Left kidney (tissue), 2 donors: Measurements from ENCODE around the gene OR7A5. TPM values are rescaled to one million over a fixed set of nuclear protein-coding genes. Genes with fewer than 3 reads are reported as not detected.
"Not testable (repeated sequence)": the region's sequence is repeated elsewhere in the genome, so short reads cannot be mapped to it uniquely, and the experiment has no call there.

Experiments used
- DNase-seq: peaks from one replicate; pipeline ENCODE4 v3.0.0-alpha.2; 2013
- polyA plus RNA-seq: library from polyadenylated mRNA; unstranded; fragments of 120-200 nt; gene quantifications from one replicate; pipeline ENCODE4 v1.2.1, GENCODE V29; 2013; ENCODE audit not compliant: insufficient read length

The OR7A5 gene
- polyA plus RNA-seq, 1 donor, result 0.05 TPM

DNA sequence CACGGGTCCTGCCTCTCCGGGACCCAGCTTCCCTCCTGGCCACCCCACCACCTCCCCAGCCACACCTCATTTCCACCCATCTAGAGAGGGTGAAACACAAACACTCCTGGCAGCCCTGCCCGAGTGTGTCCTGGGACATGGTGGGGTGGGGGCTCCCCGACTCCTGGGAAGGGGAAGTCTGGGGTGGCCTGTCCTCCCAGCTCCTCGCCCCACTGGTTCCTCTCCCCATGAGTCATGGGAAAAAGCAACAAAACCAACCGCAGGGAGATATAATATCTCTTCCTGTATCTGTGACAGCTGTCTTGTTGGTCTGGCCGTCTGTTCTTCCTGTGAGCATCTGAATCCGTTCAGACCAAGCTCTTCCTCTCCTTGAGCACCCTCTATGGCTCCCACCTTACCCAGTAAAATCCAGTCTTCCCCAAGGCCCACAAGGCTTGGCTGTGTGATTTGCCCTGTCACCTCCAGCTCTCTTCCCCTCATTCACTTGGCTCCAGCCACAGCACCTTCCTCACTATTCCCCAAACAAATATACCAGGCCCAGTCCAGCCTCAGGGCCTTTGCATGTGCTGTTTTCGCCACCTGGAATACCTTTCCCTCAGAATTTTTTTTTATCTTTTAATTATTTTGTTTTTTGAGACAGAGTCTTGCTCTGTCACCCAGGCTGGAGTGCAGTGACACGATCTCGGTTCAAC, 49.7 kb downstream of the OR7A5 start:
- not testable (repeated sequence) for DNase-seq

DNA sequence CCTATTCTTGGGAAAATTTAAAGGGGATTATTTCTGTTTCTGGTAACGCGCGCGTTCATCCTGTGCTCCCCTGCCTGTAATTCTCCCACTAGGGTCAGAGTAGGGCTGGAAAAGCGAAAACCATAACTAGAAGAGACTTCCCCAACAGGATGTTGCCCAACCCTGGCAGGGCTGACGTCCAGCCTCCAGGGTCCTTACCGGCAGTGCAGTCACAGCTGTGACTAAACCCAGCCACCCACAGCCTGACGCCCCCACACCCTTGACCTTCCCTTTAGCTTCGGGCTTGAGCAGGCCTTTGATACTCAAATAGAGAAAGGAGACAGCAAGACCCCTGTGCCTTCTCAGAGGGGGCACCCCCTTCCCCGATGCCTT, 50.3 kb downstream of the OR7A5 start:
- not testable (repeated sequence) for DNase-seq

DNA sequence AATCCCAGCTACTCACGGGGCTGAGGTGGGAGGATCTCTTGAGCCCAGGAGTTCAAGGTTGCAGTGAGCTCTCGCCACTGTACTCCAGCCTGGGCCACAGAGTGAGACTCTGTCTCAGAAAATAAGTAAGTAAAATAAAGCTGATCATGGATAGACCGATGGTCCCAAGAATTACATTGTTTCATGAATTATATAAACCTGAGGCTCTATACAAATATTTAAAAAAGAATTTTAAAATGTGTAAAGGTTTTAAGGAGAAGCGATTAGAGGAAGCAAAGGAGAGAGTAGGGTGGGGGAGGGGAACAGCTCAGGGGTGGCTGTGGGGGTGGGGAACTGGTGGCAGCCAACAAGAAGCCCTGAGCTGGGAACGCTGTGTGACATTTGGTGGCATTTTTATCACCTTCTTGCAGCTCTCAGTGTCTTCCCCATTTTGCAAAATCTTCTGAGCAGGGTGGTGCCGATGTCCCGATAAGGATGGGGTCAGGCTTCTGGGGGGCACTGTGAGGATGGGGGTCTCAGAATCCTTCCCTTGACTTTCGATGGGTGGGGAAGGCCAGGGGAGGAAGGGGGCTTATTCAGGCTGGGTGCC, 51.5 kb downstream of the OR7A5 start:
- not testable (repeated sequence) for DNase-seq

DNA sequence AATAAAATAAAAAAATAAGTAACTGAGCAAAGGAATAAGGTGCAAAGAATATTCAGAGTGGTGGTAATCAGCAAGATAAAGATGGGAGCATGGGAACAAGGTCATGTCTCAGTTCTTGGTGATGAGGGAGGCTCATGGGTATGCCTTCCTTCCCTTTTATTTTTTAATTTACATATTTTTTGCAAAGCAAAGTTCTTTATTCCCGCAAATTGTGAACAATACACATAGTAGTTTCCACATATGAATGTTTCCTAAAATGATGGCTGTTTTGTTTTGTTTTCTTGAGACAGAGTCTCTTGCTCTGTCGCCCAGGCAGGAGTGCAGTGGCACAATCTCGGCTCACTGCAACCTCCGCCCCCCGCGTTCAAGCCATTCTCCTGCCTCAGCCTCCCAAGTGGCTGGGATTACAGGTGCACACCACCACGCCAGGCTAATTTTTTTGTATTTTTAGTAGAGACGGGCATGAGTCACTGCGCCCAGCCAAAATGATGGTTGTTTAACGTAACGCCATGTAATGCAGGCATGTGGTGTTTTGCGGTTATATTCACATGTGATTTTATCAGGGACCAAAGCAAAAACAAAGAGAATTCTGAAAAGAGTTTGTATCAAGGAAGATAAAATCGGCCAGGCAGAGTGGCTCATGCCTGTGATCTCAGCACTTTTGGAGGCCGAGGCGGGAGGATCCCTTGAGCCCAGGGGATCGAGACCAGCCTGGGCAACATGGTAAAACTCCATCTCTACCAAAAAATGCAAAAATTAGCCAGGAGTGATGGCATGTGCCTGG, 52.2 kb downstream of the OR7A5 start:
- DNase-seq, result no peak

DNA sequence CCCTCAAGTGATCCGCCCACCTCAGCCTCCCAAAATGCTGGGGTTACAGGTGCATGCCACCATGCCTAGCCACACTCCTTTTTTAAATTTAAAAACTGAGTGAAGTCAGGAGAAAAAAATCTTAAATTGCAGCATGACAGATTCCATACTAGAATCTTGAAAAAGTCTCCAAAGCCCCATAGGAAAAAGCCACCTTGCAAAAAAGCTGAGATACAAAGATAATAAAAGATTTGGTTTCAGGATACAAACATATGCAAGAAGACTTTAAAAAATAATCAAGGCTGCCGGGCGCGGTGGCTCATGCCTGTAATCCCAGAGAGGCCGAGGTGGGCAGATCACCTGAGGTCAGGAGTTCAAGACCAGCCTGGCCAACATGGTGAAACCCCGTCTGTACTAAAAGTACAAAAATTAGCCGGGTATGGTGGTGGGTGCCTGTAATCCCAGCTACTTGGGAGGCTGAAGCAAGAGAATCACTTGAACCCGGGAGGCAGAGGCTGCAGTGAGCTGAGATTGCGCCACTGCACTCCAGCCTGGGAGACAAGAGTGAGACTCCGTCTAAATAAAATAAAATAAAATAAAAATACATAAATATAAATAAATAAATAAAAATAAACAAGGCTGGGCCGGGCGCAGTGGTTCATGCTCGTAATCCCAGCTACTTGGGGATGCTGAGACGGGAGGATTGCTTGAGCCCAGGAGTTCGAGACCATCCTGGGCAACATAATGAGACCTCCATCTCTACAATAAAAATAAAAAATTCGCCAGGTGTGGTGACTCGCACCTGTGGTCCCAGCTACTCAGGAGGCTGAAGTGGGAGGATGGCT, 53.1 kb downstream of the OR7A5 start:
- not testable (repeated sequence) for DNase-seq

DNA sequence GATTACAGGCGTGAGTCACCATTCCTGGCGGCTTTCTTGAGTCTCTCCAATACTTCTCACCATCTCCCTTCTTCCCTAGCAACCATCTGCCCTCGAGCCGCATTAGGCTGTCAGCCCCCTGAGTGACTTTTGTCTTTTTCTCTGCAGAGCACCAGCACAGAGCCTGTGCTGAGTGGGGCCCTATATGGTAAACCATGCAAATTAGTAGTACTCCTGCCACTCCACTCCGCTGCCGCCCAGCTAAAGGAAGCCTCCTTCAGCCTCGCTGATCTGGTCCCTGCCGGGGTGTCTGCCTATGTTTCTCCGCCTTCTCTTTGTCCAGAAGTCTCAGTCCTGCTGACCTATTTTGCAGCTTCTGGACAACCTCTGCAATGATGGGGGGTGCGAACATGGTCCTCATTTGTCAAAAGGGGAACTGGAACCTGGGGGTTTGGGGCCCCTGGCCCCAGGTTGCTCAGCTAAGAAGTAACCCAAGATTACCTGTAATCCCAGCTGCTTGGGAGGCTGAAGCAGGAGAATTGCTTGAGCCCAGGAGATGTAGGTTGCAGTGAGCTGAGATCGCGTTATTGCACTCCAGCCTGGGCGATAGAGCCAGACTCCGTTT, 54.3 kb downstream of the OR7A5 start:
- not testable (repeated sequence) for DNase-seq

DNA sequence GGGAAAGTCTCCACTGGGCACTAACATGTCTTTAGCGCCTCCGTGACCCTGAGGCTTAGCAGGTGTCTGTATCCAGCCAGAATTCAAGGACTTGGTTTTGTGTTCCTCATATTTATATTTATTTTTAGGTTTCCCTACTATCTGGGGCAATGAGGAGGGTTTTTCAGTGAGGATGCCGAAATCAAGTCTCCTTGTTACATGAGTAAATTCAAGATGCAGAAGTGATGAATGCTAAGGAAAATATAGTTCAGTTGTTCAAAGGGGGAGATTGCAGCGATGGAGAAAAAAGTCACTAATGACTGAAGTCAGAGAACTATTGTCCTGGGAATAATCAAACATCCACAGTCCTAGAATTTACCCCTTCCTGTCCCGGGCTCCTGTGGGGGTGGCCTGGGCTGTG, 55.8 kb downstream of the OR7A5 start:
- no peak for DNase-seq

DNA sequence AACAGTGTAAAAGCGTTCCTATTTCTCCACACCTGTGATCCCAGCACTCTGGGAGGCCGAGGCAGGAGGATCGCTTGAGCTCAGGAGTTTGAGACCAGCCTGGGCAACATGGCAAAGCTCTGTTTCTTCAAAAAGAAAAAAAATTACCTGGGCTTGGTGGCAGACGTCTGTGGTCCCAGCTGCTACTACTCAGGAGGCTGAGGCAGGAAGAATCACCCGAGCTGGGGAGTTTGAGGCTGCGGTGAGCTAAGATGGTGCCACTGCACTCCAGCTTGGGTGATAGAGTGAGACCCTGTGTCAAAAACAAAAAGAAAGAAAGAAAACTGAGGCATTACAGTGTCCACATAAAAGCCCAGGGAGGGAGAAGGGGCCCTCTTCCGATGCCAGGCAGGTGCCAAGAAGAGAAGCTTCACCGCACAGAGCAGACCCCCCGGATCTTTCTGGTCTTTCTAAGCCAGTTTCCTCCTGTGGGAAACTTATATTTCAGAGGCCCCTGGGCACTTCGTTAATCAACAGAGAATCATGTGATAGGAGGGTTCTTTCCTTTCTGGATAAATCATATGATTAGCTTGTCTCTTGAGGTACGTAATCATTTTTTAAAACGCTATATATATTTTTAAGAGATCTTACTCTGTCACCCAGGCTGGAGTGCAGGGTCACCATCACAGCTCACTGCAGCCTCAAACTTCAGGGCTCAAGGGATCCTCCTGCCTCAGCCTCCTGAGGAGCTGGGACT, 56.7 kb downstream of the OR7A5 start, which contains the start of gene ADGRE2:
Gene ADGRE2, minus strand, starts transcription at position 451 of the 736 bp plus-strand sequence. CDS start 1,804 bp downstream, outside the sequence.
- not testable (repeated sequence) for DNase-seq

DNA sequence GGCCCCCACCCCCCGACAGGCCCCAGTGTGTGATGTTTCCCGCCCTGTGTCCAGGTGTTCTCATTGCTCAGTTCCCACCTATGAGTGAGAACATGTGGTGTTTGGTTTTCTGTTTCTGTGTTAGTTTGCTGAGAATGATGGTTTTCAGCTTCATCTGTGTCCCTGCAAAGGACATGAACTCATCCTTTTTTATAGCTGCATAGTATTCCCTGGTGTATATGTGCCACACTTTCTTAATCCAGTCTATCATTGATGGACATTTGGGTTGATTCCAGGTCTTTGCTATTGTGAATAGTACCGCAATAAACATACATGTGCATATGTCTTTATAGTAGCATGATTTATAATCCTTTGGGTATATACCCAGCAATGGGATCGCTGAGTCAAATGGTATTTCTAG, 57.3 kb downstream of the OR7A5 start:
- not testable (repeated sequence) for DNase-seq

Other genes starting within 250 kb of the OR7A5 start
- not detected for gene ADGRE3, start 160.3 kb downstream of the OR7A5 start, polyA plus RNA-seq
- 28.8 TPM for gene ZNF333, start 145.1 kb downstream of the OR7A5 start, polyA plus RNA-seq
- gene ADGRE2, start 56.6 kb downstream of the OR7A5 start, polyA plus RNA-seq, result 0.33 TPM
- 0.23 TPM for gene OR7C1, start within 50 bp of the OR7A5 start, polyA plus RNA-seq
- gene OR7A10, start 13.7 kb upstream of the OR7A5 start, polyA plus RNA-seq, result not detected
- 0.10 TPM for gene OR7A17, start 50.9 kb upstream of the OR7A5 start, polyA plus RNA-seq
- gene OR7C2, start 106.3 kb upstream of the OR7A5 start, polyA plus RNA-seq, result not detected
- 0.48 TPM for gene SLC1A6, start 144.7 kb upstream of the OR7A5 start, polyA plus RNA-seq
- gene CASP14, start 214.3 kb upstream of the OR7A5 start, polyA plus RNA-seq, result 0.05 TPM
- gene OR1I1, start 247.0 kb upstream of the OR7A5 start, polyA plus RNA-seq, result 0.13 TPM